ENCODE data around the gene CTCFL. TPM values are rescaled to one million over a fixed set of nuclear protein-coding genes. Genes with fewer than 3 reads are reported as not detected.

Gene CTCFL
- not detected in 2 replicates for total RNA-seq (2021)
- Bru-seq, nascent RNA: not detected
- BruChase-seq, experiment 1, labeled RNA remaining after a 2-hour chase: not detected
- not detected for BruChase-seq, experiment 2, labeled RNA remaining after a 6-hour chase
- long read RNA-seq: 0 reads

GRCh38 chr20:57524511-57525176 is at the start of gene CTCFL:
Gene CTCFL, minus strand, starts transcription at chr20:57525140. Its CDS starts 935 bp downstream, at chr20:57524205.
- CTCF ChIA-PET: no interaction called here
- Histone ChIP-seq H3F3A (ENCODE audit: insufficient read depth, low read depth) (no peaks in the 10 kb centered on the region), H4K20me1 (ENCODE audit: insufficient read depth) (no peaks in the 10 kb centered on the region), H2AFZ (no peak within 1 kb of the TSS), H3K4me1 (replicated peaks; ENCODE audit: insufficient read depth) (no peaks in the 10 kb centered on the region), H3K79me2 (ENCODE audit: low read depth) (no peaks in the 10 kb centered on the region), H3K36me3 (ENCODE audit: low read depth) (no peaks in the 10 kb centered on the region), H3K9me2 (ENCODE audit: insufficient read depth) (no peaks in the 10 kb centered on the region), H3K4me2 (no peak within 1 kb of the TSS), H3K9me3 (ENCODE audit: insufficient read depth, low read depth) (no peaks in the 10 kb centered on the region), H3K27ac (no peak within 1 kb of the TSS), H3K4me3 (no peak within 1 kb of the TSS), H3K27me3 (ENCODE audit: insufficient read depth, low read depth) (peaks cover 22% of the 10 kb centered on the region; the same call in 1 of the 2 replicates)
- intact Hi-C loops (cut with micrococcal nuclease; ENCODE audit: unreplicated experiment): no loop called here
- BruUV-seq (replicated peaks): no TSS peak
- POLR2A ChIA-PET (ENCODE audit: unreplicated experiment): no interaction called here
- DNase-seq: no peak
- TF ChIP-seq EZH2 (IDR thresholded peaks at IDR 0.05; ENCODE audit: low read depth): no peak
- no peak for TF ChIP-seq CTCF (conservative IDR thresholded peaks at IDR 0.05)

GRCh38 chr20:57573894-57574293 is 49.0 kb upstream of the CTCFL start:
- Histone ChIP-seq H3F3A (ENCODE audit: insufficient read depth, low read depth) (no peaks in the 10 kb centered on the region), H3K27me3 (ENCODE audit: insufficient read depth, low read depth) (peaks cover 98% of the 10 kb centered on the region), H3K9me3 (ENCODE audit: insufficient read depth, low read depth) (no peaks in the 10 kb centered on the region), H3K79me2 (ENCODE audit: low read depth) (no peaks in the 10 kb centered on the region), H3K4me3 (no peak overlapping the region), H3K4me1 (replicated peaks; ENCODE audit: insufficient read depth) (no peaks in the 10 kb centered on the region), H3K4me2 (no peak overlapping the region), H4K20me1 (ENCODE audit: insufficient read depth) (no peaks in the 10 kb centered on the region; the same call in 1 of the 2 replicates), H3K36me3 (ENCODE audit: low read depth) (no peaks in the 10 kb centered on the region), H2AFZ (no peak overlapping the region), H3K27ac (no peak overlapping the region), H3K9me2 (ENCODE audit: insufficient read depth) (no peaks in the 10 kb centered on the region)
- BruUV-seq (replicated peaks): no TSS peak
- ChIA-PET CTCF (interaction anchor here (0.5 kb wide), 1 partner anchor 459 kb away, joined by 3 read pairs; no protein-coding TSS in a partner anchor), POLR2A (ENCODE audit: unreplicated experiment) (no interaction called here)
- DNase-seq: no peak
- TF ChIP-seq EZH2 (IDR thresholded peaks at IDR 0.05; ENCODE audit: low read depth) (no peak), CTCF (conservative IDR thresholded peaks at IDR 0.05) (peak; percentile 49; the same call in 1 of the 2 replicates)
- intact Hi-C loops (cut with micrococcal nuclease; ENCODE audit: unreplicated experiment): no loop called here

GRCh38 chr20:57573242-57573641 is 48.3 kb upstream of the CTCFL start:
- peaks cover 98% of the 10 kb centered on the region for H3K27me3 ChIP-seq (ENCODE audit: insufficient read depth, low read depth)
- intact Hi-C loops (cut with micrococcal nuclease; ENCODE audit: unreplicated experiment): no loop called here
- DNase-seq: no peak
- no peak overlapping the region for H3K4me2 ChIP-seq
- TF ChIP-seq CTCF (conservative IDR thresholded peaks at IDR 0.05): no peak
- TF ChIP-seq EZH2 (IDR thresholded peaks at IDR 0.05; ENCODE audit: low read depth): no peak
- H3F3A ChIP-seq (ENCODE audit: insufficient read depth, low read depth): no peaks in the 10 kb centered on the region
- H3K4me1 ChIP-seq (replicated peaks; ENCODE audit: insufficient read depth): no peaks in the 10 kb centered on the region
- H3K79me2 ChIP-seq (ENCODE audit: low read depth): no peaks in the 10 kb centered on the region
- no peak overlapping the region for H2AFZ ChIP-seq
- no peaks in the 10 kb centered on the region for H3K9me3 ChIP-seq (ENCODE audit: insufficient read depth, low read depth)
- POLR2A ChIA-PET (ENCODE audit: unreplicated experiment): no interaction called here
- CTCF ChIA-PET: no interaction called here
- no peak overlapping the region for H3K4me3 ChIP-seq
- no peaks in the 10 kb centered on the region for H3K9me2 ChIP-seq (ENCODE audit: insufficient read depth)
- H4K20me1 ChIP-seq (ENCODE audit: insufficient read depth): no peaks in the 10 kb centered on the region; the same call in 1 of the 2 replicates
- no peaks in the 10 kb centered on the region for H3K36me3 ChIP-seq (ENCODE audit: low read depth)
- H3K27ac ChIP-seq: no peak overlapping the region
- no TSS peak for BruUV-seq (replicated peaks)
